Measurements from ENCODE around the gene CTIF. TPM values are rescaled to one million over a fixed set of nuclear protein-coding genes. Genes with fewer than 3 reads are reported as not detected.

Gene CTIF
- total and polyA plus RNA-seq, 5 donors from 2014 or later: 0.23 to 1.8 TPM; not detected in 3

- H3K27ac ChIP-seq (ENCODE audit: insufficient read depth, low read length, poor library complexity, severe bottlenecking): no peak overlapping the region
- H3K27me3 Mint-ChIP-seq: no peaks in the 10 kb centered on the region
- H3K4me1 Mint-ChIP-seq: no peaks in the 10 kb centered on the region
- no peaks in the 10 kb centered on the region for H3K27me3 ChIP-seq (ENCODE audit: control insufficient read depth, insufficient read depth, low read length)
- H3K36me3 Mint-ChIP-seq: no peaks in the 10 kb centered on the region
- no peaks in the 10 kb centered on the region for H3K4me1 ChIP-seq (ENCODE audit: control insufficient read depth, insufficient read depth, low read length, poor library complexity, severe bottlenecking)
- no peaks in the 10 kb centered on the region for H3K9me3 ChIP-seq (ENCODE audit: control insufficient read depth in 2 of 2, low read length in 2 of 2)
- ATAC-seq (ENCODE audit: low read depth in 2 of 2): no peak
- H3K27ac Mint-ChIP-seq: no peak overlapping the region
- H3K9me3 Mint-ChIP-seq: peaks cover 0 to 1% (median 0%) of the 10 kb centered on the region in 7 donors
- H3K36me3 ChIP-seq (ENCODE audit: control insufficient read depth, insufficient read depth, low read length): no peaks in the 10 kb centered on the region
- DNase-seq: no peak
- no peak overlapping the region for H3K4me3 ChIP-seq (ENCODE audit: low read depth, low read length)
- no peak overlapping the region for H3K4me3 Mint-ChIP-seq
These were observed 71.3 kb downstream of the CTIF start for GRCh38 chr18:48609820-48610815.

GRCh38 chr18:48611203-48611602 is 72.4 kb downstream of the CTIF start:
- H3K9me3 ChIP-seq (ENCODE audit: control insufficient read depth in 2 of 2, low read length in 2 of 2): no peaks in the 10 kb centered on the region
- Mint-ChIP-seq H3K4me1 (no peaks in the 10 kb centered on the region), H3K27me3 (no peaks in the 10 kb centered on the region), H3K9me3 (peaks cover 0 to 1% (median 0%) of the 10 kb centered on the region in 7 donors), H3K27ac (no peak overlapping the region), H3K36me3 (no peaks in the 10 kb centered on the region), H3K4me3 (no peak overlapping the region)
- DNase-seq (no peak), ATAC-seq (ENCODE audit: low read depth in 2 of 2) (no peak)
- H3K4me1 ChIP-seq (ENCODE audit: control insufficient read depth, insufficient read depth, low read length, poor library complexity, severe bottlenecking): no peaks in the 10 kb centered on the region
- H3K36me3 ChIP-seq (ENCODE audit: control insufficient read depth, insufficient read depth, low read length): no peaks in the 10 kb centered on the region
- H3K27me3 ChIP-seq (ENCODE audit: control insufficient read depth, insufficient read depth, low read length): no peaks in the 10 kb centered on the region
- no peak overlapping the region for H3K27ac ChIP-seq (ENCODE audit: insufficient read depth, low read length, poor library complexity, severe bottlenecking)
- H3K4me3 ChIP-seq (ENCODE audit: low read depth, low read length): no peak overlapping the region

GRCh38 chr18:48611785-48612480 is 73.1 kb downstream of the CTIF start:
- DNase-seq (no peak), ATAC-seq (ENCODE audit: low read depth in 2 of 2) (no peak)
- H3K27ac ChIP-seq (ENCODE audit: insufficient read depth, low read length, poor library complexity, severe bottlenecking): no peak overlapping the region
- H3K36me3 ChIP-seq (ENCODE audit: control insufficient read depth, insufficient read depth, low read length): no peaks in the 10 kb centered on the region
- H3K9me3 ChIP-seq (ENCODE audit: control insufficient read depth in 2 of 2, low read length in 2 of 2): no peaks in the 10 kb centered on the region
- no peaks in the 10 kb centered on the region for H3K27me3 ChIP-seq (ENCODE audit: control insufficient read depth, insufficient read depth, low read length)
- peaks cover 0 to 1% (median 0%) of the 10 kb centered on the region in 7 donors for H3K9me3 Mint-ChIP-seq
- no peaks in the 10 kb centered on the region for H3K4me1 ChIP-seq (ENCODE audit: control insufficient read depth, insufficient read depth, low read length, poor library complexity, severe bottlenecking)
- H3K4me3 ChIP-seq (ENCODE audit: low read depth, low read length): no peak overlapping the region
- H3K4me3 Mint-ChIP-seq: no peak overlapping the region
- no peaks in the 10 kb centered on the region for H3K4me1 Mint-ChIP-seq
- no peak overlapping the region for H3K27ac Mint-ChIP-seq
- no peaks in the 10 kb centered on the region for H3K36me3 Mint-ChIP-seq
- no peaks in the 10 kb centered on the region for H3K27me3 Mint-ChIP-seq

- H3K36me3 Mint-ChIP-seq: no peaks in the 10 kb centered on the region
- Histone ChIP-seq H3K4me1 (ENCODE audit: control insufficient read depth, insufficient read depth, low read length, poor library complexity, severe bottlenecking) (no peaks in the 10 kb centered on the region), H3K27ac (ENCODE audit: insufficient read depth, low read length, poor library complexity, severe bottlenecking) (no peak overlapping the region), H3K36me3 (ENCODE audit: control insufficient read depth, insufficient read depth, low read length) (no peaks in the 10 kb centered on the region), H3K27me3 (ENCODE audit: control insufficient read depth, insufficient read depth, low read length) (no peaks in the 10 kb centered on the region), H3K9me3 (ENCODE audit: control insufficient read depth in 2 of 2, low read length in 2 of 2) (no peaks in the 10 kb centered on the region), H3K4me3 (ENCODE audit: low read depth, low read length) (no peak overlapping the region)
- no peak for ATAC-seq (ENCODE audit: low read depth in 2 of 2)
- H3K27ac Mint-ChIP-seq: no peak overlapping the region
- H3K9me3 Mint-ChIP-seq: peaks cover 0 to 1% (median 0%) of the 10 kb centered on the region in 7 donors
- DNase-seq: no peak
- H3K4me1 Mint-ChIP-seq: no peaks in the 10 kb centered on the region
- H3K4me3 Mint-ChIP-seq: no peak overlapping the region
- H3K27me3 Mint-ChIP-seq: no peaks in the 10 kb centered on the region
These were observed 73.7 kb downstream of the CTIF start for GRCh38 chr18:48612511-48612910.

DNA sequence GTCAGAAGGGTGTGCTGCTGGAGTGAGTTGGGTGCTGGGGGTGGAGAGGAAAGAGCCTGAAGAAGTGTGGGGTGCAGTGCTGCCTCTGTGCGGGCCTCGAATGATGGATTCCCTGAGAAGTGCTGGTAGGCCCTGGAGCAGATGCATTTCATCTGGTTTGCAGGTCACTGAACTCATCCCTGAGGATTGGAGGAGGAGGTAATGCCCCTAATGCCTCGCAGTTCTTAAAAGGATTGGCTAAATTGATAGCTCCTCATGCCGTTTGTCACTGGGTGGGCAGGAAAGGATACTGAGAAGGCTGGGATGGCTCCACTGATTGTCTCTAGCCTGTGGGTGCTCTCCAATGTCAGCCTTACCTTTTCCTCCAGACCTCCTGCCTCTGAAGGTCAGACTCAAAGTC is 74.1 kb downstream of the CTIF start:
- H3K27ac Mint-ChIP-seq: no peak overlapping the region
- no peaks in the 10 kb centered on the region for H3K36me3 ChIP-seq (ENCODE audit: control insufficient read depth, insufficient read depth, low read length)
- H3K27me3 ChIP-seq (ENCODE audit: control insufficient read depth, insufficient read depth, low read length): no peaks in the 10 kb centered on the region
- no peaks in the 10 kb centered on the region for H3K27me3 Mint-ChIP-seq
- no peaks in the 10 kb centered on the region for H3K9me3 ChIP-seq (ENCODE audit: control insufficient read depth in 2 of 2, low read length in 2 of 2)
- ATAC-seq (ENCODE audit: low read depth in 2 of 2) (no peak), DNase-seq (no peak)
- no peaks in the 10 kb centered on the region for H3K4me1 Mint-ChIP-seq
- no peaks in the 10 kb centered on the region for H3K4me1 ChIP-seq (ENCODE audit: control insufficient read depth, insufficient read depth, low read length, poor library complexity, severe bottlenecking)
- H3K36me3 Mint-ChIP-seq: no peaks in the 10 kb centered on the region
- H3K27ac ChIP-seq (ENCODE audit: insufficient read depth, low read length, poor library complexity, severe bottlenecking): no peak overlapping the region
- H3K4me3 ChIP-seq (ENCODE audit: low read depth, low read length): no peak overlapping the region
- H3K9me3 Mint-ChIP-seq: peaks cover 0 to under 1% (median 0%) of the 10 kb centered on the region in 7 donors
- no peak overlapping the region for H3K4me3 Mint-ChIP-seq

GRCh38 chr18:48613589-48614404 is 75.0 kb downstream of the CTIF start:
- no peaks in the 10 kb centered on the region for H3K9me3 ChIP-seq (ENCODE audit: control insufficient read depth in 2 of 2, low read length in 2 of 2)
- ATAC-seq (ENCODE audit: low read depth in 2 of 2): no peak
- H3K27me3 ChIP-seq (ENCODE audit: control insufficient read depth, insufficient read depth, low read length): no peaks in the 10 kb centered on the region
- no peak for DNase-seq
- Mint-ChIP-seq H3K27ac (no peak overlapping the region), H3K4me1 (no peaks in the 10 kb centered on the region), H3K9me3 (no peaks in the 10 kb centered on the region), H3K4me3 (no peak overlapping the region), H3K36me3 (no peaks in the 10 kb centered on the region), H3K27me3 (no peaks in the 10 kb centered on the region)
- no peaks in the 10 kb centered on the region for H3K4me1 ChIP-seq (ENCODE audit: control insufficient read depth, insufficient read depth, low read length, poor library complexity, severe bottlenecking)
- H3K36me3 ChIP-seq (ENCODE audit: control insufficient read depth, insufficient read depth, low read length): no peaks in the 10 kb centered on the region
- no peak overlapping the region for H3K27ac ChIP-seq (ENCODE audit: insufficient read depth, low read length, poor library complexity, severe bottlenecking)
- no peak overlapping the region for H3K4me3 ChIP-seq (ENCODE audit: low read depth, low read length)

DNA sequence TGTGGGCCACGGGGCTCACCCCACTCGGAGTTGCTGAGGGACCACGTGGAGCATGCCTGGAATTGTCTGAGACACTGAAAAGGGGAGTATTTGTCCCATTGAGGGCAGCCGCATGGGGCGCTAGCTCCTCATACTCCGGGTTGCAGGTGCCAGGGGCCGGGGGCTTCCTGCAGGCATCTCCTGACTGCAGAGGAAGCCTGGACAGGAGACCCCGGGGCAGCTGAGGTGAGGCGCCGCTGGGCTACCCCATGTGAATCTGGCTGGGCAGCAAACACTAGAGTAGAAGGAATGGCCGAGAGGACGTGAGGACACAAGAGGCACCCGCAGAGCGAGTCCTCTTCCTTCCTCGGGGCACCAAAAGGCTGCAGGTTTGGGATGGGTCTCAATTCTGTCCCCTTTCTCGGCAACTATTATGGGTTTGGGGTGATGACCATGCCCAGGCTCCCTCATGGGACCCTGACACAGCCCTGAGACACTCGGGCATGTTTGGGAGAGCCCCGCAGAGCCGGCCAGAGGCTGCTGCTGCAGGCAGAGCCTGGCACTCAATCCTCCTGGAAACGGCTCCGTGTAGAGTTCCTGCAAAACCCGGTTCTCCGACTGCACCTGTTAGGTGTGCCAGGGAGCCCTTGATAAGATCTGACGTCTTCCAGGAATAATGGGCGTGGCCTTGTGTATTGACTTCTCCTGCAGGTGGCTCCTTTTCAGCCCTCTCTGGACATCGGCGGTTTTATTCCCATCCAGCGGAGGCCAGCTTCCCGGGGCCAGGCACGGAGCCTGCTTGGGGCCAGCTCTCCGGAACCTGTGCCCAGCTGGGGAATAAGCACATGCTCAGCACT is 77.0 kb downstream of the CTIF start:
- no peaks in the 10 kb centered on the region for H3K4me1 Mint-ChIP-seq
- no peak overlapping the region for H3K27ac ChIP-seq (ENCODE audit: insufficient read depth, low read length, poor library complexity, severe bottlenecking)
- H3K4me3 ChIP-seq (ENCODE audit: low read depth, low read length): no peak overlapping the region
- H3K9me3 ChIP-seq (ENCODE audit: control insufficient read depth in 2 of 2, low read length in 2 of 2): no peaks in the 10 kb centered on the region
- no peaks in the 10 kb centered on the region for H3K27me3 Mint-ChIP-seq
- no peaks in the 10 kb centered on the region for H3K36me3 ChIP-seq (ENCODE audit: control insufficient read depth, insufficient read depth, low read length)
- no peaks in the 10 kb centered on the region for H3K27me3 ChIP-seq (ENCODE audit: control insufficient read depth, insufficient read depth, low read length)
- no peaks in the 10 kb centered on the region for H3K9me3 Mint-ChIP-seq
- H3K4me3 Mint-ChIP-seq: no peak overlapping the region
- ATAC-seq (ENCODE audit: low read depth in 2 of 2) (no peak), DNase-seq (no peak)
- no peaks in the 10 kb centered on the region for H3K36me3 Mint-ChIP-seq
- no peaks in the 10 kb centered on the region for H3K4me1 ChIP-seq (ENCODE audit: control insufficient read depth, insufficient read depth, low read length, poor library complexity, severe bottlenecking)
- no peak overlapping the region for H3K27ac Mint-ChIP-seq
